Esophagus muscularis mucosa (tissue), 4 donors: ENCODE measurements around the gene RIC3. TPM values are rescaled to one million over a fixed set of nuclear protein-coding genes. Genes with fewer than 3 reads are reported as not detected.
A peak's percentile ranks its signal among the peaks of the same experiment; 100 is the strongest.

Source experiments
- DNase-seq: peaks from one replicate; pipeline ENCODE4 v3.0.0-alpha.2; 2017; ENCODE audit errors: extremely low spot score
- H3K27ac ChIP-seq, 4 donors: fragments of 200-600 bp; sonication (generic); replicated peaks in 1 of 4; 1 replicate in 3 of 4; 2 replicates in 1 of 4; pipeline ENCODE4 v1.5.1; 2016 to 2019; ENCODE audit warnings: mild to moderate bottlenecking in 1 of 4
- H3K27me3 ChIP-seq, 4 donors: fragments of 200-600 bp; sonication (generic); one replicate each; pipeline versions ENCODE4 v1.5.1 to v1.6.0; 2016 to 2019
- H3K36me3 ChIP-seq, 4 donors: fragments of 200-600 bp; sonication (generic); one replicate each; pipeline ENCODE4 v1.5.1; 2016 to 2019
- H3K4me1 ChIP-seq, 4 donors: fragments of 200-600 bp; sonication (generic); one replicate each; pipeline ENCODE4 v1.5.1; 2016 to 2019
- H3K4me3 ChIP-seq, 4 donors: fragments of 200-600 bp; sonication (generic); 1 replicate in 2 of 4; 2 replicates in 2 of 4; pipeline ENCODE4 v1.5.1; 2016 to 2019; ENCODE audit warnings: mild to moderate bottlenecking in 4 of 4, moderate library complexity in 1 of 4
- H3K9me3 ChIP-seq, 4 donors: fragments of 200-600 bp; sonication (generic); 1 replicate in 3 of 4; 2 replicates in 1 of 4; pipeline ENCODE4 v1.5.1; 2016 to 2019
- EP300 ChIP-seq: sonication (generic); formaldehyde crosslinking; IDR thresholded peaks from one replicate; pipeline ENCODE4 v1.6.1; 2017; ENCODE audit warnings: antibody characterized with exemption
- POLR2A ChIP-seq: fragments of 450-650 bp; IDR thresholded peaks from one replicate; pipeline ENCODE4 v1.6.1; 2017; ENCODE audit warnings: antibody characterized with exemption, moderate library complexity, mild to moderate bottlenecking, low read depth
- POLR2AphosphoS5 ChIP-seq, 2 donors: sonication (generic); formaldehyde crosslinking; IDR thresholded peaks; one replicate each; pipeline ENCODE4 v1.6.1; 2017; ENCODE audit warnings: antibody characterized with exemption in 2 of 2
- WGBS: methylation state at CpG from one replicate; pipeline ENCODE4 v1.1.5; 2018; 5-methylcytosine and 5-hydroxymethylcytosine counted together
- intact Hi-C: fragments of 100-400 bp; cut with DNase I; formaldehyde crosslinking; loops from one replicate; pipeline ENCODE4 v1.15.1; 2023
- total RNA-seq, 4 donors: library from RNA; depleted of rRNA; stranded (reverse); fragments of >200 nt; gene quantifications; one replicate each; pipeline versions ENCODE4 v1.1.0 to v1.2.1, GENCODE V29; 2016
- TF ChIP-seq, protein P1 (sequence below), 3 experiments: fragments of 200-600 bp in 2 of 3; fragments of 450-650 bp in 1 of 3; sonication (generic) in 2 of 3; IDR thresholded peaks; one replicate each; pipeline ENCODE4 v1.5.1; 2017 to 2019; ENCODE audit warnings: antibody characterized with exemption in 3 of 3, mild to moderate bottlenecking in 2 of 3, moderate library complexity in 1 of 3

RIC3 gene
- total RNA-seq, 4 donors from 2014 or later = 12.8 to 19.9 (median 17.1) TPM

- Histone ChIP-seq H3K36me3 (no peaks in the 10 kb centered on the region), H3K27me3 (no peaks in the 10 kb centered on the region), H3K27ac (no peak overlapping the region), H3K4me1 (peaks cover 21 to 31% (median 24%) of the 10 kb centered on the region in 4 donors), H3K4me3 (no peak overlapping the region), H3K9me3 (no peaks in the 10 kb centered on the region)
- intact Hi-C loops = no loop called here
- WGBS = 89% methylated on average over 14 of the region's 18 CpGs
- TF ChIP-seq, protein P1, sequence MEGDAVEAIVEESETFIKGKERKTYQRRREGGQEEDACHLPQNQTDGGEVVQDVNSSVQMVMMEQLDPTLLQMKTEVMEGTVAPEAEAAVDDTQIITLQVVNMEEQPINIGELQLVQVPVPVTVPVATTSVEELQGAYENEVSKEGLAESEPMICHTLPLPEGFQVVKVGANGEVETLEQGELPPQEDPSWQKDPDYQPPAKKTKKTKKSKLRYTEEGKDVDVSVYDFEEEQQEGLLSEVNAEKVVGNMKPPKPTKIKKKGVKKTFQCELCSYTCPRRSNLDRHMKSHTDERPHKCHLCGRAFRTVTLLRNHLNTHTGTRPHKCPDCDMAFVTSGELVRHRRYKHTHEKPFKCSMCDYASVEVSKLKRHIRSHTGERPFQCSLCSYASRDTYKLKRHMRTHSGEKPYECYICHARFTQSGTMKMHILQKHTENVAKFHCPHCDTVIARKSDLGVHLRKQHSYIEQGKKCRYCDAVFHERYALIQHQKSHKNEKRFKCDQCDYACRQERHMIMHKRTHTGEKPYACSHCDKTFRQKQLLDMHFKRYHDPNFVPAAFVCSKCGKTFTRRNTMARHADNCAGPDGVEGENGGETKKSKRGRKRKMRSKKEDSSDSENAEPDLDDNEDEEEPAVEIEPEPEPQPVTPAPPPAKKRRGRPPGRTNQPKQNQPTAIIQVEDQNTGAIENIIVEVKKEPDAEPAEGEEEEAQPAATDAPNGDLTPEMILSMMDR (IDR thresholded peaks at IDR 0.05) = no peak
- no peak for TF ChIP-seq EP300
- TF ChIP-seq POLR2AphosphoS5 (IDR thresholded peaks at IDR 0.05) = no peak
- TF ChIP-seq POLR2A = no peak
- no peak for DNase-seq
These were observed 96.9 kb downstream of the RIC3 start for GRCh38 chr11:8071616-8072581.

- TF ChIP-seq POLR2A (no peak), POLR2AphosphoS5 (IDR thresholded peaks at IDR 0.05) (no peak), EP300 (no peak)
- TF ChIP-seq, protein P1 (IDR thresholded peaks at IDR 0.05) = peak; percentile 23 to 45 (median 38)
- 34% methylated on average over 3 of the region's 3 CpGs for WGBS
- no peaks in the 10 kb centered on the region for H3K36me3 ChIP-seq
- intact Hi-C loops = no loop called here
- no peaks in the 10 kb centered on the region for H3K27me3 ChIP-seq
- H3K9me3 ChIP-seq = no peaks in the 10 kb centered on the region
- no peak for DNase-seq
- H3K4me1 ChIP-seq = peaks cover 21 to 37% (median 32%) of the 10 kb centered on the region in 4 donors
- no peak overlapping the region for H3K27ac ChIP-seq
- H3K4me3 ChIP-seq = no peak overlapping the region
These were observed 98.3 kb downstream of the RIC3 start for GRCh38 chr11:8070417-8071115.

GRCh38 chr11:8069771-8070170 lies 99.1 kb downstream of the RIC3 start:
- H3K27me3 ChIP-seq = no peaks in the 10 kb centered on the region
- intact Hi-C loops = loop anchor here (5.0 kb wide), 1 partner anchor 37 kb away; no protein-coding TSS in a partner anchor
- TF ChIP-seq POLR2AphosphoS5 (IDR thresholded peaks at IDR 0.05) (no peak), POLR2A (no peak), EP300 (no peak)
- TF ChIP-seq, protein P1 (IDR thresholded peaks at IDR 0.05) = no peak
- H3K27ac ChIP-seq = no peak overlapping the region
- no peaks in the 10 kb centered on the region for H3K9me3 ChIP-seq
- 92% methylated on average over 8 of the region's 8 CpGs for WGBS
- peaks cover 21 to 37% (median 32%) of the 10 kb centered on the region in 4 donors for H3K4me1 ChIP-seq
- H3K4me3 ChIP-seq = no peak overlapping the region
- DNase-seq = no peak
- H3K36me3 ChIP-seq = no peaks in the 10 kb centered on the region

DNA sequence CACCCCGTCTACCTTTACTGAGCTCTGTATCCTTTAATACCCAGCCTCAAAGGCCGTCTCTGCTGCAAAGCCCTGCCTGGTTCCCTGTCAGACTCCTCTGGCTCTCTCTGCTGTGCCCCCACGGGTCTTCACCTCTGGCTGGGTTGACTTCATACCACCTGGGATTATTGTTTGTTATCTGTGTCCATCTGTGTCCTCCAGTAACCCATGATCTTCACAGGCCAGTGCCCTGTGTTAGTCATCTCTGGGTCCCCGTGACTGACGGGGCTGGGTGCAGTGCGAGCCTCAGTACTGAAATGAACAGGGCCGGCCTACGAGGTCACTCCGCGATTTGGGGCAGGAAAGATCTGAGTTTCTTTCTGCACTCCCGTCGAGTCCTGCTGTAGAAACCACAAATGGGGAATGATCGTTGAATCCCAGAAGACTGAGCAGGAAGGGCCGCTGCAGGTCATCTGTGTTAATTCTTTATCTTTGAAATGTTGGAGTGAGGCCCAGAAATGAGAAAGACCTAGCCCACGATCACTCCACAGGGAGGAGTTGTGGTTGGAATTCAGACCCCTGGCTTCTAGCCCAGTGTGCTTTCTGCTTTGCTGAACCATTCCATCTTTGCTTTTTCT lies 100.1 kb downstream of the RIC3 start:
- DNase-seq = no peak
- 14% methylated on average over 15 of the region's 15 CpGs for WGBS
- intact Hi-C loops = loop anchor here (5.0 kb wide), 1 partner anchor 36 kb away; no protein-coding TSS in a partner anchor
- no peak for TF ChIP-seq EP300
- peak in 1 of 2 donors; percentile 33 for TF ChIP-seq POLR2AphosphoS5 (IDR thresholded peaks at IDR 0.05)
- TF ChIP-seq, protein P1 (IDR thresholded peaks at IDR 0.05) = no peak
- no peak for TF ChIP-seq POLR2A
- Histone ChIP-seq H3K4me3 (peak overlapping the region in 2 of 4 donors; percentile 23 to 34), H3K9me3 (no peaks in the 10 kb centered on the region), H3K4me1 (peaks cover 29 to 46% (median 41%) of the 10 kb centered on the region in 4 donors), H3K27ac (peak overlapping the region; percentile 34 to 75 (median 51)), H3K27me3 (no peaks in the 10 kb centered on the region), H3K36me3 (no peaks in the 10 kb centered on the region)
